ENCODE results near the gene ICE1.
"Not testable (repeated sequence)": the region's sequence is repeated elsewhere in the genome, so short reads cannot be mapped to it uniquely, and the experiment has no call there.

ICE1 gene

GRCh38 chr5:5475975-5476374 is 53.5 kb downstream of the ICE1 start:
- peaks cover 19% of the 10 kb centered on the region for H3K36me3 ChIP-seq (replicated peaks)
- no peak for DNase-seq
- in situ Hi-C loops (cut with HindIII; ENCODE audit: low pct_ligation_motif_present, low sequenced_read_pairs): no loop called here

DNA sequence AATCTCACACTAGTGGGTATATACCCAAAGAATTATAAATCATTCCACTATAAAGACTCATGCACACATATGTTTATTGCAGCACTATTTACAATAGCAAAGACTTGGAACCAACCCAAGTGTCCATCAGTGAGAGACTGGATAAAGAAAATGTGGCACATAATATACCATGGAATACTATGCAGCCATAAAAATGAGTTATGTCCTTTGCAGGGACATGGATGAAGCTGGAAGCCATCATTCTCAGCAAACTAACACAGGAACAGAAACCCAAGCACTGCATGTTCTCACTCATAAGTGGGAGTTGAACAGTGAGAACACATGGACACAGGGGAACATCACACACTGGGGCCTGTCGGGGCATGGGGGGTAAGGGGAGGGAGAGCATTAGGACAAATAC is 57.1 kb downstream of the ICE1 start:
- DNase-seq; H3K27me3 ChIP-seq (replicated peaks); H3K4me3 ChIP-seq (ENCODE audit: low read depth, low read length); H3K27ac ChIP-seq; in situ Hi-C loops (cut with HindIII; ENCODE audit: low pct_ligation_motif_present, low sequenced_read_pairs): not testable (repeated sequence)
- H3K36me3 ChIP-seq (replicated peaks): peaks cover 14% of the 10 kb centered on the region

More at GRCh38 chr5:5475975-5476374, 53.5 kb downstream of the ICE1 start:
- Histone ChIP-seq H3K27me3 (replicated peaks) (no peaks in the 10 kb centered on the region), H3K4me3 (ENCODE audit: low read depth, low read length) (no peak overlapping the region), H3K27ac (no peak overlapping the region)
- TF ChIP-seq, protein P1, sequence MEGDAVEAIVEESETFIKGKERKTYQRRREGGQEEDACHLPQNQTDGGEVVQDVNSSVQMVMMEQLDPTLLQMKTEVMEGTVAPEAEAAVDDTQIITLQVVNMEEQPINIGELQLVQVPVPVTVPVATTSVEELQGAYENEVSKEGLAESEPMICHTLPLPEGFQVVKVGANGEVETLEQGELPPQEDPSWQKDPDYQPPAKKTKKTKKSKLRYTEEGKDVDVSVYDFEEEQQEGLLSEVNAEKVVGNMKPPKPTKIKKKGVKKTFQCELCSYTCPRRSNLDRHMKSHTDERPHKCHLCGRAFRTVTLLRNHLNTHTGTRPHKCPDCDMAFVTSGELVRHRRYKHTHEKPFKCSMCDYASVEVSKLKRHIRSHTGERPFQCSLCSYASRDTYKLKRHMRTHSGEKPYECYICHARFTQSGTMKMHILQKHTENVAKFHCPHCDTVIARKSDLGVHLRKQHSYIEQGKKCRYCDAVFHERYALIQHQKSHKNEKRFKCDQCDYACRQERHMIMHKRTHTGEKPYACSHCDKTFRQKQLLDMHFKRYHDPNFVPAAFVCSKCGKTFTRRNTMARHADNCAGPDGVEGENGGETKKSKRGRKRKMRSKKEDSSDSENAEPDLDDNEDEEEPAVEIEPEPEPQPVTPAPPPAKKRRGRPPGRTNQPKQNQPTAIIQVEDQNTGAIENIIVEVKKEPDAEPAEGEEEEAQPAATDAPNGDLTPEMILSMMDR (IDR thresholded peaks at IDR 0.05; ENCODE audit: low read depth, low read length, missing control alignments): no peak

DNA sequence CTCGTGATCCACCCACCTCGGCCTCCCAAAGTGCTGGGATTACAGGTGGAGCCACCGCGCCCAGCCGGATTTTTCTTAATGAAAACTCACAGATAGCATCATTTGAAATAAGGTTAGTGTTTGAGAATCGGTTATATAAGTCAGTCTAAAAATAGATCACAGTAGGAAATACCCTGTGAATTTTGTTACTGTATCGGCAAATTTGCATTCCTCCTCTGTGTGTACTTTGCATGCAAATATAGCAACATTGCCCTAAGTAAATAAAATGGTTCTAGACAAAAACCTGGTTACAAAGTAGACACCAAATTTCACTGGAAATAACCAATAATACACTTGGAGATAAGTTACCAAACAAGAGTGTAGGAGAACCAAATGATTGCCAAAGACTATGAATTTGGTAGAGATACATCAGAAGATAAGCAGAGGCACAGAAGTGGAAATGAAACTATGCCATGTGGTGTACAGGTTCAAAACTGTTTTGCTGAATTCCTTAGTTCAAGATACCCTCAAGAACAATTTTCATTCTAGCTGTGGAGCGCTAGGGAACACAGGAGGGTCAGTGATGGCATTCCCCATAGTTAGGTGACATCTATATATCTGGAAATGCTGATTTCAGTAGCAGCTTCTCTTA is 58.1 kb downstream of the ICE1 start:
- in situ Hi-C loops (cut with HindIII; ENCODE audit: low pct_ligation_motif_present, low sequenced_read_pairs): no loop called here
- Histone ChIP-seq H3K4me3 (ENCODE audit: low read depth, low read length) (no peak overlapping the region), H3K27ac (no peak overlapping the region), H3K27me3 (replicated peaks) (no peaks in the 10 kb centered on the region), H3K36me3 (replicated peaks) (peaks cover 9% of the 10 kb centered on the region)
- DNase-seq: no peak
- TF ChIP-seq, protein P1 (IDR thresholded peaks at IDR 0.05; ENCODE audit: low read depth, low read length, missing control alignments): no peak

DNA sequence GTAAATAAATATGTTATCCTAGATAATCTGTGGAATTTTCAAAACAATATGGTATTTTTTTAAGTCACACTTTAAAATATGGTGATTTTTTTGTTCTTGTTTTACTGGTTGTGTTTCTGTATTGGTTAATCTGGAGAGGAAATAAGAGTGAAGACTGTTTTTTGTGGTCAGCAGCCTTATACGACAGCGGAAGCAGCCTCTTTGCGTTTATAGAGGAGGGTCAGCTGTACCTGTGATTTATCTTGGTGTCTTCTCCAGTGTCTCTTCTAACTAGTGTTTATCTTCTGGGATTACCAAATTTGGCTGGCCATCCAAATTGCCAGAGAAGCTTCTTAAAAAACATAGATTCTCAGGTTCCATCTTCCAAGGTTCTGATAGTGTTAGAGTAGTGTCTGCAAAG is 58.7 kb downstream of the ICE1 start:
- Histone ChIP-seq H3K27me3 (replicated peaks) (no peaks in the 10 kb centered on the region), H3K36me3 (replicated peaks) (peaks cover 8% of the 10 kb centered on the region), H3K27ac (no peak overlapping the region), H3K4me3 (ENCODE audit: low read depth, low read length) (no peak overlapping the region)
- in situ Hi-C loops (cut with HindIII; ENCODE audit: low pct_ligation_motif_present, low sequenced_read_pairs): no loop called here
- DNase-seq: no peak
- TF ChIP-seq, protein P1 (IDR thresholded peaks at IDR 0.05; ENCODE audit: low read depth, low read length, missing control alignments): no peak

DNA sequence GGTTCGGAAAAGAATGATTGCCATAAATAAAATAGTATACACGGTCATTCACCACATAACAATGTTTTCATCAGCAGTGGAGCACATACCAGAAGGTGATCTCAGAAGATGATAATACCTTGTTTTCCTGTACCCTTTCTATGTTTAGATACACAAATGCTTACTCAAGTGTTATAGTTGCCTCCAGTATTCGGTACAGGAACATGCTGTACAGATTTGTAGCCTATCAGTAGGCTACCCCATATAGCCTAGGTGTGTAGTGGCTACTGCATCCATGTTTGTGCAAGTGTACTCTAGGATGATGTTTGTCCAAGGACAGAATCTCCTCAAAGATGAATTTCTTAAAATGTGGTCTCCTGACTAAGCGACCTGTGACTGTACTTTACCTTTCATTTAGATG is 59.2 kb downstream of the ICE1 start:
- Histone ChIP-seq H3K27ac (no peak overlapping the region), H3K4me3 (ENCODE audit: low read depth, low read length) (no peak overlapping the region), H3K36me3 (replicated peaks) (peaks cover 5% of the 10 kb centered on the region), H3K27me3 (replicated peaks) (no peaks in the 10 kb centered on the region)
- TF ChIP-seq, protein P1 (IDR thresholded peaks at IDR 0.05; ENCODE audit: low read depth, low read length, missing control alignments): no peak
- DNase-seq: no peak
- in situ Hi-C loops (cut with HindIII; ENCODE audit: low pct_ligation_motif_present, low sequenced_read_pairs): no loop called here

GRCh38 chr5:5483350-5483749 is 60.9 kb downstream of the ICE1 start:
- in situ Hi-C loops (cut with HindIII; ENCODE audit: low pct_ligation_motif_present, low sequenced_read_pairs): no loop called here

More at GRCh38 chr5:5483350-5483749, 60.9 kb downstream of the ICE1 start:
- no peak for DNase-seq
- Histone ChIP-seq H3K27me3 (replicated peaks) (no peaks in the 10 kb centered on the region), H3K4me3 (ENCODE audit: low read depth, low read length) (no peak overlapping the region), H3K27ac (no peak overlapping the region), H3K36me3 (replicated peaks) (peaks cover 3% of the 10 kb centered on the region)
- TF ChIP-seq, protein P1 (IDR thresholded peaks at IDR 0.05; ENCODE audit: low read depth, low read length, missing control alignments): no peak

Data from brain microvascular endothelial cell (primary cell).